ENCODE measurements around the gene TRIM44. TPM values are rescaled to one million over a fixed set of nuclear protein-coding genes. Genes with fewer than 3 reads are reported as not detected.

The TRIM44 gene
- total RNA-seq, 4 donors from 2014 or later = 22.3 to 46.7 (median 39.5) TPM

DNA sequence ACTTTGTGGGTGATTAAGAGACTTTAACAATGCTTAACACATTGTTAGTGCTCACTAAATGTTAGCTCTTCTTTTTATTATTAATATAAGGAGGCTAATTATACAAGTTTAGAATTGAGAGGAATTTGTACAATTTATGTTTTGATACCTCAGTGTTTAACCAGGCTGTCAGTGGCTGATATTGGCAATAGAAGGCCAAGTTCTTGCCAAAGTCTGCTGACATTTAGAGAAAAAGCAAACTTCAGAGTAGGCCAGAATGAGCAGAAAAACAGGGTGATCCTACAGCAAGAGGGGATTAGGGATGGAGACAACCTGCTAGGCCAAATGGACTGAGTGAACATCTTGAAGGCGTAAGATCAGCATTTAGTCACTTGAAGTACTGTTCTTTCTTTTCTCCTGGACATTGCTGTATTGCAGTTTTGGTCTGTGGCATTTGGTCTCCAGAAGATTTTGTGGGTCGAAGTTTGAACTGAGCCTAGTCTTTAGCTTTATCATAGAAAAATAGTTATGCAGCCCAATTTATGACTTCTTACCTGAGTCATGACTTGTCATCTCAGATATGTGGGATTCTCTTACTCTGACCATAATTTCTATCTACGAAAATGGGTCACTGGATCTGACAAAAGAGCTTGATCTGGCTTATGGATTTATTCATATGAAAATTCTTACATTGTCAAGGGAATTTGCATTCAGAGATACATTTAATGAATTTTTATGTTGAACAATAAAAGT is 9.0 kb downstream of the TRIM44 start:
- no peak for DNase-seq (ENCODE audit: low spot score in 2 of 2)
- TF ChIP-seq EP300 (IDR thresholded peaks at IDR 0.05) (no peak), POLR2A (IDR thresholded peaks at IDR 0.05) (no peak), CTCF (IDR thresholded peaks at IDR 0.05) (no peak)
- peaks cover 0 to 20% (median 0%) of the 10 kb centered on the region in 3 donors for H3K36me3 ChIP-seq
- no peak overlapping the region for H3K4me3 ChIP-seq
- H3K4me1 ChIP-seq = peaks cover 0 to 35% (median 14%) of the 10 kb centered on the region in 4 donors
- no peaks in the 10 kb centered on the region for H3K27me3 ChIP-seq
- WGBS, 2 donors = 91% methylated on average over 3 of the region's 3 CpGs
- H3K27ac ChIP-seq = no peak overlapping the region
- peaks cover 0 to 12% (median under 1%) of the 10 kb centered on the region in 4 donors for H3K9me3 ChIP-seq

DNA sequence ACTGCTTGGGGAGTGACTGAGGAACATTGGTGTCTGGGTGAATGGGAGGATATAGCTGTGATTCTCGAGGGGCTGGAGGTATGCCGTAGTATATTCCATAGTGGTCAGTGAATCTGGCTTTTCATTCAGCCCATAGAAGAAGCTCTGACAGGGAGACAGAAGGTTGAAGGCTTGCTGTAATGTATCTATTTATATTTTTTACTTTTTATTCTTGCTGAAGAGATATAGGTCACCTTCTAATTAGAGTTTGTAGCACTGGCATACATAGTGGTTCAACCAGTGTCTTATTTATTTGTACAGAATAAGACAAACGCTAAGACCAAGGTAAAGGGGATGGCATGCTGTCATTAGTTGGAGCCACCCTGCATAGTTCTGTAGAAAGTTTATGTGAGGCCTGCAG is 10.0 kb downstream of the TRIM44 start:
- peaks cover 0 to 10% (median 0%) of the 10 kb centered on the region in 3 donors for H3K36me3 ChIP-seq
- TF ChIP-seq CTCF (IDR thresholded peaks at IDR 0.05) (no peak), POLR2A (IDR thresholded peaks at IDR 0.05) (no peak), EP300 (IDR thresholded peaks at IDR 0.05) (no peak)
- no peak overlapping the region for H3K27ac ChIP-seq
- H3K4me1 ChIP-seq = peaks cover 0 to 42% (median 18%) of the 10 kb centered on the region in 4 donors
- no peak for DNase-seq (ENCODE audit: low spot score in 2 of 2)
- H3K9me3 ChIP-seq = peaks cover 0 to 3% (median 0%) of the 10 kb centered on the region in 4 donors
- WGBS, 2 donors = 85 to 91% methylated on average over 3 of the region's 3 CpGs
- no peak overlapping the region for H3K4me3 ChIP-seq
- H3K27me3 ChIP-seq = no peaks in the 10 kb centered on the region

GRCh38 chr11:35675901-35676610 is 13.5 kb downstream of the TRIM44 start:
- Histone ChIP-seq H3K4me1 (peaks cover 0 to 41% (median 18%) of the 10 kb centered on the region in 4 donors), H3K27me3 (no peaks in the 10 kb centered on the region), H3K4me3 (no peak overlapping the region), H3K36me3 (no peaks in the 10 kb centered on the region), H3K27ac (no peak overlapping the region), H3K9me3 (no peaks in the 10 kb centered on the region)
- no peak for DNase-seq (ENCODE audit: low spot score in 2 of 2)
- TF ChIP-seq CTCF (IDR thresholded peaks at IDR 0.05) (no peak), EP300 (IDR thresholded peaks at IDR 0.05) (no peak), POLR2A (IDR thresholded peaks at IDR 0.05) (no peak)
- WGBS, 2 donors = 89 to 97% methylated on average over 1 of the region's 1 CpG

GRCh38 chr11:35676611-35676965 is 14.0 kb downstream of the TRIM44 start:
- WGBS, 2 donors = 49 to 61% methylated on average over 1 of the region's 1 CpG
- TF ChIP-seq POLR2A (IDR thresholded peaks at IDR 0.05) = no peak
- no peak for TF ChIP-seq EP300 (IDR thresholded peaks at IDR 0.05)
- no peak for TF ChIP-seq CTCF (IDR thresholded peaks at IDR 0.05)
- H3K4me3 ChIP-seq = no peak overlapping the region
- no peak for DNase-seq (ENCODE audit: low spot score in 2 of 2)
- no peaks in the 10 kb centered on the region for H3K27me3 ChIP-seq
- no peaks in the 10 kb centered on the region for H3K36me3 ChIP-seq
- H3K4me1 ChIP-seq = peaks cover 0 to 36% (median 15%) of the 10 kb centered on the region in 4 donors
- no peak overlapping the region for H3K27ac ChIP-seq
- no peaks in the 10 kb centered on the region for H3K9me3 ChIP-seq

DNA sequence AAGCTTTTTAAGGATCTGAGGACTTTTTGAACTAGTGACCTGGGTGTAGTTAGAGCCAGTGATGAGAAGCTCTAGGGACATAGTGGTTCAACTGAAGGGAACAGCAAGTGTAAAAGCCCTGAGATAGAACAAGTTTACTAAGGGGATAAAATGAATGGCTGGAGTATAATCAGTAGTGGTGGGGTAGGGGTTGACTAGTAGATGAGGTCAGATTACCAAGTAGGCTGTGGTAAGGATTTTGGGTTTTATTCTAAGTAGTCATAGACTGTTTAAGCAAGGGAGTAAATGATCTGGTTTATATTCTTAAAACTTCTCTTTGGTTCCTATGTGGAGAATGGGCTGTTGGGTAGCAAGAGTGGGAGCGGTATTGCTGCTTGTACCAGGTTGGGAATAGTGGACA is 15.3 kb downstream of the TRIM44 start:
- Histone ChIP-seq H3K36me3 (no peaks in the 10 kb centered on the region), H3K27me3 (no peaks in the 10 kb centered on the region), H3K4me1 (peaks cover 0 to 41% (median 18%) of the 10 kb centered on the region in 4 donors), H3K9me3 (no peaks in the 10 kb centered on the region), H3K27ac (no peak overlapping the region), H3K4me3 (no peak overlapping the region)
- TF ChIP-seq EP300 (IDR thresholded peaks at IDR 0.05) (no peak), CTCF (IDR thresholded peaks at IDR 0.05) (no peak), POLR2A (IDR thresholded peaks at IDR 0.05) (no peak)
- WGBS, 2 donors = 96 to 100% methylated on average over 1 of the region's 1 CpG
- no peak for DNase-seq (ENCODE audit: low spot score in 2 of 2)
